Transverse colon (tissue), 4 donors: ENCODE data around the gene BBS1.

Experiments used
- POLR2AphosphoS5 ChIP-seq, 3 donors: sonication (generic); formaldehyde crosslinking; IDR thresholded peaks; one replicate each; pipeline ENCODE4 v1.6.1; 2016; ENCODE audit warnings: antibody characterized with exemption in 3 of 3
- TF ChIP-seq, protein P1 (sequence below), 5 experiments: fragments of 200-600 bp in 3 of 5; fragments of 450-650 bp in 2 of 5; sonication (generic) in 3 of 5; IDR thresholded peaks; 1 replicate in 2 of 5; 2 replicates in 3 of 5; pipeline ENCODE4 v1.5.1; 2016 to 2017; ENCODE audit warnings: antibody characterized with exemption in 5 of 5, inconsistent platforms in 3 of 5, mild to moderate bottlenecking in 2 of 5, moderate library complexity in 1 of 5

DNA sequence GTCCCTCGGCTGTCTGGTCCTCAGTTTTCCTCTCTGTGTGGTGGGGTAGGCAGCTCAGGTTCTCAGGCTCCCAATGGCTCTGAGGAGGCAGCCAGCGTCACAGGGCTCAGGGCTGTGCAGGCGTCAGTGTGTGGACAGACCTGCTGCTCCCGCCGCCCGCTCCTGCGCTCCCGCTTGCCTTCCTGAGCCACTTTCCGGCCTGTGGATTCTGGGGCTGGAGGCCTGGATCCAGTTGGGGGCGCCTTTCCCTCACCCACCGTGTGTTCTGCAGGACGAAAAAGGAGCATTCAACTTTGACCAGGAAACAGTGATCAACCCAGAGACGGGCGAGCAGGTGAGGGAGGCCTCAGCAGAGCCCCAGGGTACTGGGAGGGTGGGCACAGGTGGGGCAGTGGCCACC, 15.5 kb upstream of the BBS1 start:
- TF ChIP-seq POLR2AphosphoS5 (IDR thresholded peaks at IDR 0.05): no peak
- TF ChIP-seq, protein P1, sequence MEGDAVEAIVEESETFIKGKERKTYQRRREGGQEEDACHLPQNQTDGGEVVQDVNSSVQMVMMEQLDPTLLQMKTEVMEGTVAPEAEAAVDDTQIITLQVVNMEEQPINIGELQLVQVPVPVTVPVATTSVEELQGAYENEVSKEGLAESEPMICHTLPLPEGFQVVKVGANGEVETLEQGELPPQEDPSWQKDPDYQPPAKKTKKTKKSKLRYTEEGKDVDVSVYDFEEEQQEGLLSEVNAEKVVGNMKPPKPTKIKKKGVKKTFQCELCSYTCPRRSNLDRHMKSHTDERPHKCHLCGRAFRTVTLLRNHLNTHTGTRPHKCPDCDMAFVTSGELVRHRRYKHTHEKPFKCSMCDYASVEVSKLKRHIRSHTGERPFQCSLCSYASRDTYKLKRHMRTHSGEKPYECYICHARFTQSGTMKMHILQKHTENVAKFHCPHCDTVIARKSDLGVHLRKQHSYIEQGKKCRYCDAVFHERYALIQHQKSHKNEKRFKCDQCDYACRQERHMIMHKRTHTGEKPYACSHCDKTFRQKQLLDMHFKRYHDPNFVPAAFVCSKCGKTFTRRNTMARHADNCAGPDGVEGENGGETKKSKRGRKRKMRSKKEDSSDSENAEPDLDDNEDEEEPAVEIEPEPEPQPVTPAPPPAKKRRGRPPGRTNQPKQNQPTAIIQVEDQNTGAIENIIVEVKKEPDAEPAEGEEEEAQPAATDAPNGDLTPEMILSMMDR (IDR thresholded peaks at IDR 0.05): no peak
